Measurements from ENCODE around the gene UAP1L1.
"Not testable (repeated sequence)": the region's sequence is repeated elsewhere in the genome, so short reads cannot be mapped to it uniquely, and the experiment has no call there.

Gene UAP1L1

GRCh38 chr9:137030538-137031527 is 46.5 kb upstream of the UAP1L1 start:
- DNase-seq (ENCODE audit: low read depth) = peak; percentile 98
- peak overlapping the region; percentile 64 for H3K4me3 ChIP-seq (ENCODE audit: low read depth, low read length)
- peak; percentile 84 for TF ChIP-seq MAX (IDR thresholded peaks at IDR 0.05; ENCODE audit: low read depth, low read length)
- no peak for TF ChIP-seq CTCF (IDR thresholded peaks at IDR 0.05; ENCODE audit: low read depth, low read length)
- TF ChIP-seq POLR2A (IDR thresholded peaks at IDR 0.05; ENCODE audit: extremely low read depth, insufficient read length) = peak; percentile 53
- peak; percentile 92 for TF ChIP-seq MYC (IDR thresholded peaks at IDR 0.05; ENCODE audit: low read depth, low read length)

GRCh38 chr9:137031904-137032640 is 45.2 kb upstream of the UAP1L1 start, which contains the start of gene FUT7:
TSS of gene FUT7 (minus strand) at chr9:137032088. CDS start at chr9:137031991, 97 bp downstream.
- peak within 1 kb of the TSS; percentile 38 for H3K4me3 ChIP-seq (ENCODE audit: low read depth, low read length)
- DNase-seq (ENCODE audit: low read depth) = peak; percentile 89
- TF ChIP-seq MAX (IDR thresholded peaks at IDR 0.05; ENCODE audit: low read depth, low read length) (no peak), CTCF (IDR thresholded peaks at IDR 0.05; ENCODE audit: low read depth, low read length) (no peak), MYC (IDR thresholded peaks at IDR 0.05; ENCODE audit: low read depth, low read length) (no peak), POLR2A (IDR thresholded peaks at IDR 0.05; ENCODE audit: extremely low read depth, insufficient read length) (no peak)

- H3K4me3 ChIP-seq (ENCODE audit: low read depth, low read length) = peak overlapping the region; percentile 38
- DNase-seq (ENCODE audit: low read depth) = peak; percentile 64
- TF ChIP-seq MAX (IDR thresholded peaks at IDR 0.05; ENCODE audit: low read depth, low read length) (peak; percentile 89), POLR2A (IDR thresholded peaks at IDR 0.05; ENCODE audit: extremely low read depth, insufficient read length) (peak; percentile 79), CTCF (IDR thresholded peaks at IDR 0.05; ENCODE audit: low read depth, low read length) (no peak), MYC (IDR thresholded peaks at IDR 0.05; ENCODE audit: low read depth, low read length) (no peak; the same call in none of the 2 replicates)
Measured at GRCh38 chr9:137032858-137033257, 44.5 kb upstream of the UAP1L1 start.

- H3K4me3 ChIP-seq (ENCODE audit: low read depth, low read length) = peak overlapping the region; percentile 32
- not testable (repeated sequence) for DNase-seq (ENCODE audit: low read depth)
Measured at GRCh38 chr9:137033481-137033880, 43.8 kb upstream of the UAP1L1 start.

- DNase-seq (ENCODE audit: low read depth) = peak; percentile 90
- TF ChIP-seq CTCF (IDR thresholded peaks at IDR 0.05; ENCODE audit: low read depth, low read length) (no peak), MYC (IDR thresholded peaks at IDR 0.05; ENCODE audit: low read depth, low read length) (peak; percentile 25; the same call in 1 of the 2 replicates), MAX (IDR thresholded peaks at IDR 0.05; ENCODE audit: low read depth, low read length) (no peak), POLR2A (IDR thresholded peaks at IDR 0.05; ENCODE audit: extremely low read depth, insufficient read length) (peak; percentile 64)
- H3K4me3 ChIP-seq (ENCODE audit: low read depth, low read length) = peak overlapping the region; percentile 32
Measured at GRCh38 chr9:137034039-137034708, 43.1 kb upstream of the UAP1L1 start.

Data from NB4 (cell line).